OCI-LY1 (cell line): Measurements from ENCODE around the gene JMJD8.

Experiments used
- H2AFZ ChIP-seq: fragments of 200-600 bp; sonication (generic), shearing (Covaris generic); 2 replicates; pipeline ENCODE4 v1.6.0; 2014; ENCODE audit warnings: antibody characterized with exemption, mild to moderate bottlenecking, low read length
- H3F3A ChIP-seq: fragments of 200-600 bp; sonication (generic), shearing (Covaris generic); 2 replicates; pipeline ENCODE4 v1.6.0; 2014; ENCODE audit warnings: mild to moderate bottlenecking, antibody characterized with exemption, low read length, moderate library complexity; ENCODE audit not compliant: insufficient read depth
- H3K27ac ChIP-seq: fragments of 200-600 bp; sonication (generic); 2 replicates; pipeline ENCODE4 v1.5.1; 2014; ENCODE audit warnings: low read length, mixed run types, mild to moderate bottlenecking, low read depth; ENCODE audit not compliant: poor library complexity, severe bottlenecking
- H3K27me3 ChIP-seq: fragments of 200-600 bp; sonication (generic); 2 replicates; pipeline ENCODE4 v1.6.0; 2014; ENCODE audit warnings: antibody characterized with exemption, mild to moderate bottlenecking, low read length, moderate library complexity; ENCODE audit not compliant: insufficient read depth
- H3K36me3 ChIP-seq: fragments of 200-600 bp; sonication (generic); 2 replicates; pipeline ENCODE4 v1.6.1; 2014; ENCODE audit warnings: mild to moderate bottlenecking, antibody characterized with exemption, low read length, moderate library complexity, mixed read lengths; ENCODE audit not compliant: insufficient read depth
- H3K4me1 ChIP-seq: fragments of 200-600 bp; sonication (generic); 2 replicates; pipeline ENCODE4 v1.5.1; 2014; ENCODE audit warnings: mild to moderate bottlenecking, low read length, moderate library complexity; ENCODE audit not compliant: insufficient read depth, severe bottlenecking
- H3K4me2 ChIP-seq: fragments of 200-600 bp; sonication (generic), shearing (Covaris generic); 2 replicates; pipeline ENCODE4 v1.6.1; 2014; ENCODE audit warnings: low read length
- H3K4me3 ChIP-seq: fragments of 200-600 bp; sonication (generic); 2 replicates; pipeline ENCODE4 v1.5.1; 2014; ENCODE audit warnings: low read length, low read depth, mild to moderate bottlenecking, mixed read lengths; ENCODE audit not compliant: poor library complexity, severe bottlenecking
- H3K79me2 ChIP-seq: fragments of 200-600 bp; shearing (Covaris generic); 2 replicates; pipeline ENCODE4 v1.6.1; 2016; ENCODE audit warnings: mixed run types, low read length, mixed read lengths; ENCODE audit not compliant: insufficient read depth
- H3K9ac ChIP-seq: fragments of 200-600 bp; sonication (generic), shearing (Covaris generic); 2 replicates; pipeline ENCODE4 v1.6.1; 2014; ENCODE audit warnings: mild to moderate bottlenecking, low read length, mixed read lengths
- H3K9me2 ChIP-seq: fragments of 200-600 bp; sonication (generic), shearing (Covaris generic); 2 replicates; pipeline ENCODE4 v1.6.1; 2014; ENCODE audit warnings: low read depth, mild to moderate bottlenecking, low read length, mixed read lengths
- H3K9me3 ChIP-seq: fragments of 200-600 bp; shearing (Covaris generic); 2 replicates; pipeline ENCODE4 v1.6.1; 2014; ENCODE audit warnings: low read length, mixed read lengths
- H4K20me1 ChIP-seq: fragments of 200-600 bp; sonication (generic), shearing (Covaris generic); 2 replicates; pipeline ENCODE4 v1.6.0; 2016; ENCODE audit warnings: mild to moderate bottlenecking, low read length; ENCODE audit not compliant: insufficient read depth
- CTCF ChIP-seq: fragments of 200-600 bp; sonication (generic), shearing (Covaris generic); IDR thresholded peaks from 2 replicates; pipeline ENCODE4 v1.5.1; 2017; ENCODE audit warnings: mild to moderate bottlenecking, antibody characterized with exemption, low read length, moderate library complexity, mixed read lengths
- EZH2 ChIP-seq: fragments of 200-600 bp; sonication (generic), shearing (Covaris generic); IDR thresholded peaks from 2 replicates; pipeline ENCODE4 v1.8.0; 2017; ENCODE audit warnings: borderline replicate concordance, mixed run types, mild to moderate bottlenecking, antibody characterized with exemption, low read length, moderate library complexity, mixed read lengths

Gene JMJD8

DNA sequence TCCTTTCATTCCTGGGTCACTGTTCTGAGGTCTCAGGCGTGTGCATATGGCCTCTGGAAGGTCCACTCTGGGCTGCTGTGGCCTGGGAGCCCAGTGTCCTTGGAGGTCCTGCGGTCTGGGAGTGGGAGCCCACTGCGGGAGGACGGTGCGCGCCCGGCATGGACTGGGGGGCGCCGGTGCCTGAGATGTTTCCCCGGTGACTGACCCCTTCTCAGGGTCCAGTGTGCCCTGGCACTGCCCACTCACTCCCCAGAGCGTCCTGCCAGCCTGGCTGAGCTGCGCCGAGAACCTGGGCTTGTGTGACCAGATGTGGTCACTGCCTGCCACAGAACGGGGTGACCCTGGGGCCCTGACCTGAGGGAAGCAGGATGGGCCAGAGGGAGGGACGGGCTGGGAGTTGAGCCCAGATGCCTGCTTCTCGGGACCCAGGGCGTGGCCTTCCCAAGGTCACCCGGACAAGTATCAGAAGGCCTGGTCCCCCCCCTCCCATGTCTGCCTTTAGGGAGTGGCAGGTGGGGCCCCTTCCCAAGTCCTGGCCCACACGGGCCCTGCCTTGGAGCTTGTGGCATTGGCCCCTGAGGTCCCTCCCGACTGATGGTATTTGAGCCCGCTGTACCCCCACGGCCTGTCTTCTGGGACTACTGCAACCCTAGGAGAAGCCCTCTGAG, 9.8 kb downstream of the JMJD8 start:
- H3K9me2 ChIP-seq, result no peaks in the 10 kb centered on the region
- no peak overlapping the region for H3K4me3 ChIP-seq
- peaks cover 13% of the 10 kb centered on the region for H3K4me1 ChIP-seq
- no peak overlapping the region for H3K9ac ChIP-seq
- H3K4me2 ChIP-seq, result no peak overlapping the region
- H3F3A ChIP-seq, result no peaks in the 10 kb centered on the region
- no peaks in the 10 kb centered on the region for H3K27me3 ChIP-seq
- no peak overlapping the region for H3K27ac ChIP-seq
- H2AFZ ChIP-seq, result no peak overlapping the region
- TF ChIP-seq CTCF, result no peak
- TF ChIP-seq EZH2, result no peak
- peaks cover 51% of the 10 kb centered on the region for H3K36me3 ChIP-seq
- H3K9me3 ChIP-seq, result no peaks in the 10 kb centered on the region
- H3K79me2 ChIP-seq, result no peaks in the 10 kb centered on the region
- no peaks in the 10 kb centered on the region for H4K20me1 ChIP-seq

GRCh38 chr16:673399-673991, 10.6 kb downstream of the JMJD8 start:
- peaks cover 51% of the 10 kb centered on the region for H3K36me3 ChIP-seq
- H3K4me3 ChIP-seq, result no peak overlapping the region
- no peaks in the 10 kb centered on the region for H3K9me2 ChIP-seq
- no peaks in the 10 kb centered on the region for H3K27me3 ChIP-seq
- no peaks in the 10 kb centered on the region for H4K20me1 ChIP-seq
- no peaks in the 10 kb centered on the region for H3F3A ChIP-seq
- no peaks in the 10 kb centered on the region for H3K9me3 ChIP-seq
- H3K4me1 ChIP-seq, result peaks cover 20% of the 10 kb centered on the region
- TF ChIP-seq CTCF, result no peak
- TF ChIP-seq EZH2, result no peak
- H3K4me2 ChIP-seq, result no peak overlapping the region
- no peak overlapping the region for H3K27ac ChIP-seq
- no peak overlapping the region for H3K9ac ChIP-seq
- no peaks in the 10 kb centered on the region for H3K79me2 ChIP-seq
- no peak overlapping the region for H2AFZ ChIP-seq

DNA sequence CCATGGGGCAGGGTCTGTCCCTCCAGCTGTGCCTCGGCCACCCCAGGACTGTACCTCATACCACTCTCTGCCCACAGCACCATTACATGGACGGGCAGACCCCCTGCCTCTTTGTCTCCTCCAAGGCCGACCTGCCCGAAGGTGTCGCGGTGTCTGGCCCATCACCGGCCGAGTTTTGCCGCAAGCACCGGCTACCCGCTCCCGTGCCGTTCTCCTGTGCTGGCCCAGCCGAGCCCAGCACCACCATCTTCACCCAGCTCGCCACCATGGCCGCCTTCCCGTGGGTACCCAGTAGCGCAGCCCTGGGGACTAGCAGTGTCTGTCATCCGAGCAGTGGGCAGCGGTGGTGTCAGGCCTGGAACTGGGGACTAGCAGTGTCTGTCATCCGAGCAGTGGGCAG, 11.3 kb downstream of the JMJD8 start:
- Histone ChIP-seq H3K9ac (no peak overlapping the region), H3K9me2 (no peaks in the 10 kb centered on the region), H3K4me3 (no peak overlapping the region), H3K27me3 (no peaks in the 10 kb centered on the region), H3K36me3 (peaks cover 51% of the 10 kb centered on the region), H3K79me2 (no peaks in the 10 kb centered on the region), H3K27ac (no peak overlapping the region), H3K9me3 (no peaks in the 10 kb centered on the region), H3F3A (no peaks in the 10 kb centered on the region), H4K20me1 (no peaks in the 10 kb centered on the region), H3K4me1 (peaks cover 20% of the 10 kb centered on the region), H3K4me2 (no peak overlapping the region), H2AFZ (no peak overlapping the region)
- TF ChIP-seq EZH2 (no peak), CTCF (no peak)
